Lower leg skin (tissue), 4 donors: Measurements from ENCODE around the gene AGRN. TPM values are rescaled to one million over a fixed set of nuclear protein-coding genes. Genes with fewer than 3 reads are reported as not detected.
"Not testable (repeated sequence)": the region's sequence is repeated elsewhere in the genome, so short reads cannot be mapped to it uniquely, and the experiment has no call there.

Experiments used
- DNase-seq, 2 donors: peaks; one replicate each; pipeline ENCODE4 v3.0.0-alpha.2; 2019; ENCODE audit warnings: low spot score in 2 of 2
- H3K4me3 ChIP-seq: fragments of 200-600 bp; sonication (generic); 2 replicates; pipeline ENCODE4 v1.5.1; 2017; ENCODE audit warnings: mild to moderate bottlenecking, low read depth; ENCODE audit not compliant: poor library complexity, severe bottlenecking
- CTCF ChIP-seq, 3 donors: fragments of 450-650 bp; IDR thresholded peaks; one replicate each; pipeline ENCODE4 v1.5.1; 2016; ENCODE audit warnings: antibody characterized with exemption in 3 of 3, mild to moderate bottlenecking in 3 of 3, moderate library complexity in 2 of 3
- POLR2A ChIP-seq, 2 donors: fragments of 450-650 bp; IDR thresholded peaks; one replicate each; pipeline ENCODE4 v1.6.1; 2016 to 2017; ENCODE audit warnings: antibody characterized with exemption in 2 of 2, mild to moderate bottlenecking in 1 of 2, moderate library complexity in 1 of 2
- WGBS, 2 donors: methylation state at CpG; one replicate each; pipeline ENCODE4 v1.1.5; 2018; 5-methylcytosine and 5-hydroxymethylcytosine counted together
- intact Hi-C: fragments of 100-400 bp; cut with DNase I; formaldehyde crosslinking; loops from one replicate; pipeline ENCODE4 v1.15.0; 2023; ENCODE audit warnings: low total_unique reads
- total RNA-seq, 4 donors: library from RNA; depleted of rRNA; stranded (reverse); fragments of >200 nt; gene quantifications; one replicate each; pipeline ENCODE4 v1.1.0, GENCODE V29; 2016

Gene AGRN
- total RNA-seq, 4 donors from 2014 or later = 36.9 to 55.8 (median 54.6) TPM

DNA sequence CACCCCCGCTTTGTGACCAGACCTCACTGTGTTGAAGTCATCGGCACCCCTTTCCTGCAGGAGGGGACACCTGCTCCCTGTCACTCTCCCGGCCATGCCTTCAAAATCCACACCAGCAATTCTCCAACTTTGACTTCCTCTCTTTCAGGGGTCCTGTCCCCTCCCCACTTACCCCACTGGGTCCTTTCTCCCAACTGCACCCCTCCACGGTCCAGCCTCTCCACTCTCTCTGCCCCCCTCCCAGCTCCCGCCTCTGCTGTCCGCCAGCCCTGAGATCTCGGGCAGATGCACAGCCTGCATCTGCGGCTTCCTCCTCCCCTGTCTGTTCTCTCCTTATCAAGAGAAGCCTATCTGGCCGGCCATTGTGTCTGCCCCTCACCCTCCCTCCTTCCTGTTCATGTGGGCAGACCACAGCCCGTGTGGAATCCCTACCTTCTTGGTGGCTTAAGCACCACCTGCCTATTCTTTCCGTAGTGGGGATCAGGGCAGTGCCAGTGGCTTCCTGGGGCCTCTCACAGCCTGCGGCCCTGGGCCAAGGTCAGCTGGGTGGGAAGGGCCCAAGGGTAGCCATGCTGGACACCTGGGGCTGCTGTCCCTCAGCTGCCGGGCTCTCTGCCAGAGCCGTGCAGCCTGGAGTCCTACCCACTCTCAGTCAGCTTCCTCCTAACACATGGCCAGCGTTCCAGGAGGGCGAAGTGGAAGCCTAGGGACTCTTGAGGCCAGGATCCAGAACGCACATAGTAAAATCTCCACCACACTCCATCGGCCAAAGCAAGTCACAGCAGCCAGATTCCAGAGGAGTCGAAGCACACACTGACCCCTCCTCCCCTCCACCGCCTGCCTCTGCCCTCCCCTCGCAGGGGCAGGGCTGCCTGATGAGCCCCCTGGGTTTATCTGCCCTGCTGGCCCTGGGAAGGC, 14.9 kb upstream of the AGRN start:
- intact Hi-C loops = no loop called here
- no peak for TF ChIP-seq CTCF (IDR thresholded peaks at IDR 0.05)
- no peak for TF ChIP-seq POLR2A (IDR thresholded peaks at IDR 0.05)
- DNase-seq = no peak
- WGBS, 2 donors = 48% methylated on average over 21 of the region's 21 CpGs
- H3K4me3 ChIP-seq = no peak overlapping the region

DNA sequence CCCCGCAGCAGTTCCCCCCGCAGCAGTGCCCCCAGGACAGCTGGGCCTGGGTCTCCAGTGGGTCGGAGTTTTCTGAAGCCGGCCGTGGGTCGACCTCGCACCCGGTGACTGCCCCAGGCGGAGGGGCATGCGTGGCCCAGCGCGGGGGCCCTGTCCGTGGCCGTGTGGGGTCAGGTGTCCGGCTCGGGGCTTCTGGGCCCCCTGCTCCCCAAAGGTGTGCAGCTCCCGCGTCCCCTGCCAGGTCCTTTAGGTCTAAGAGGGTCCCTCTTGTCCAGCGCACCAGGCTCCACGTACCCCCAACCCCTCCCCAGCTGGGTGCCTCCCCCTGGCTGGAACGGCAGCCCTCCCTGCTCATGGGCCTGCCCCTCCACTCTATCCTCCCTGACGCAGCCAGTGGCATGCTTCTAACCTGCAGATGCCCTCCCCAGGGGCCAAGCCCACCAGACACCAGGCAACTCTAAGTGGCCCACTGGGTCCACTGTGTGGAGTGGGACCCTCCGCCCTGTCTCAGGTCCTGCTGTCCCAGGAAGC, 14.1 kb upstream of the AGRN start:
- H3K4me3 ChIP-seq = no peak overlapping the region
- no peak for TF ChIP-seq POLR2A (IDR thresholded peaks at IDR 0.05)
- TF ChIP-seq CTCF (IDR thresholded peaks at IDR 0.05) = no peak
- WGBS, 2 donors = 64 to 77% methylated on average over 16 to 20 of the region's 23 CpGs
- intact Hi-C loops = no loop called here
- no peak for DNase-seq

GRCh38 chr1:1006305-1007159, 13.4 kb upstream of the AGRN start:
- TF ChIP-seq POLR2A (IDR thresholded peaks at IDR 0.05) = no peak
- no peak for TF ChIP-seq CTCF (IDR thresholded peaks at IDR 0.05)
- H3K4me3 ChIP-seq = no peak overlapping the region
- intact Hi-C loops = no loop called here
- peak in 1 of 2 donors; percentile 86 for DNase-seq
- WGBS, 2 donors = 62 to 68% methylated on average over 21 to 30 of the region's 37 CpGs

- 92 to 93% methylated on average over 8 of the region's 8 CpGs for WGBS, 2 donors
- DNase-seq, H3K4me3 ChIP-seq, intact Hi-C loops: not testable (repeated sequence)
Observed at GRCh38 chr1:1010131-1010530, 9.8 kb upstream of the AGRN start.

DNA sequence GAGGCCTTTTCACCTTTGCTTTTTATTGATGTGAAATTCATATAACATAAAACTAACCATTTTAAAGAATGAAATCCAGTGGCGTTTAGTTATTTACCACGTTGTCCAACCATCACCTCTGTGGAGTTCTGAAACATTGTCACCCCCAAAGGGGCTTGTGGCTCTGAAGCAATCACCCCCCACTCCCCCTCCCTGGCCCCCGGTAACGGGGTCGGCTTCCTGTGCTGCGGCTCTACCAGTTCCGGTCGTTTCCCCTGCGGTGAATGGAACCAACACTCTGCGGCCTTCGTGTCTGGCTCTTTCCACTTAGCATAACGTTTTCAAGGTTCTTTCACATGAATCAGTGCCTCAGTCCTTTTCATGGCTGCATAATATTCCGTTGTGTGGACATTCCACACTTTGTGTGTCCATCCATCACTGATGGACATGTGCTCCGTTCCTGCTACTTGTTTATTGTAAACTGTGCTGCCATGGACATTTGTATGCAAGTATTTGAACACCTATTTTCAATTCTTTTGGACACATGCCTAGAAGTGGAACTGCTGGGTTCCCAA, 8.4 kb upstream of the AGRN start:
- intact Hi-C loops = no loop called here
- DNase-seq = no peak
- WGBS, 2 donors = 84 to 86% methylated on average over 14 of the region's 14 CpGs
- no peak for TF ChIP-seq CTCF (IDR thresholded peaks at IDR 0.05)
- TF ChIP-seq POLR2A (IDR thresholded peaks at IDR 0.05) = no peak
- no peak overlapping the region for H3K4me3 ChIP-seq

- not testable (repeated sequence) for DNase-seq
Observed at GRCh38 chr1:1012736-1013104, 7.2 kb upstream of the AGRN start.

More at GRCh38 chr1:1012736-1013104, 7.2 kb upstream of the AGRN start:
- peak overlapping the region; percentile 4 for H3K4me3 ChIP-seq
- WGBS, 2 donors = 63 to 67% methylated on average over 13 of the region's 13 CpGs
- intact Hi-C loops = not testable (repeated sequence)
